Measurements from ENCODE around the gene MGAT4B.
"Not testable (repeated sequence)": the region's sequence is repeated elsewhere in the genome, so short reads cannot be mapped to it uniquely, and the experiment has no call there.

The MGAT4B gene

GRCh38 chr5:179806250-179807048 is at the start of gene MGAT4B:
MGAT4B (minus strand) TSS chr5:179806866; CDS start chr5:179806583, 283 bp downstream.
- peak; percentile 70 for DNase-seq

DNA sequence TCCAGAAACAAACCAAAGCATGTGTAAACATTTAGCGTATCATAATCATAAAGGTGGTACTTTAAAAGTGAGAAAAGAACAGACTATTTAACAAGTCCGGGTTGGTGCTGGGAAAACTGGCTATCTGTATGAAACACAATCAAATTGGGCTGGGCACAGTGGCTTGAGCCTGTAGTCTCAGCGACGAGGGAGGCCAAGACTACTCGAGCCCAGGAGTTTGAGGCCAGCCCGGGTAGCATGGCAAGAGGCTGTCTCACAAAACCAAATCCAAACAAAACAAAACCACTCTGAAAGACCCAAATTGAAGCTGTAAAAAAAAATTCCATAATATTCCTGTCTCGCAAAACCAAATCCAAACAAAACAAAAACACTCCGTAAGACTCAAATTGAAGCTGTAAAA is 47.7 kb upstream of the MGAT4B start:
- no peak for DNase-seq

- no peak for DNase-seq
These were observed 46.4 kb upstream of the MGAT4B start for GRCh38 chr5:179852993-179853547.

- no peak for DNase-seq
These were observed 35.0 kb upstream of the MGAT4B start for GRCh38 chr5:179841621-179842020.

GRCh38 chr5:179840766-179841165 is 34.1 kb upstream of the MGAT4B start:
- DNase-seq = no peak

DNA sequence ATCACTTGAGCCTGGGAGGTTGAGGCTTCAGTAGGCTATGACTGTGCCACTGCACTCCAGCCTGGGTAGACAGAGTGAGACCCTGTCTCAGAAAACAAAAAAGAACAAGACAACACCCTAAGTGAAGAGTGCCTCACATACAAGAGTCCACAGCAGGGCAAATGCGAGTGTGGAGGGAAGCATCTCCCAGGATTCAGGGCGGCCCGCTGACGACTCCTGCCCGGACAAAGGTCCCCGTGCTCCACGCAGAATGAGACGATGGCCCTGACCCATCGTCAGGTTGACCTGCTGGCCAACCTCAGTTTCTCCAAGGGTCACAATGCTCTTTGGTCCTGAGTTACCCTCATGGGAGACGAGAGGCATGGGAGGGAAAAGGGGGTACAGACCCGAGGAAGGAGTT is 33.7 kb upstream of the MGAT4B start:
- DNase-seq = no peak

GRCh38 chr5:179839328-179840256 is 32.9 kb upstream of the MGAT4B start:
- DNase-seq = no peak

GRCh38 chr5:179837076-179838011 is 30.7 kb upstream of the MGAT4B start:
- no peak for DNase-seq

GRCh38 chr5:179836225-179837019 is 29.8 kb upstream of the MGAT4B start:
- peak; percentile 75 for DNase-seq

DNA sequence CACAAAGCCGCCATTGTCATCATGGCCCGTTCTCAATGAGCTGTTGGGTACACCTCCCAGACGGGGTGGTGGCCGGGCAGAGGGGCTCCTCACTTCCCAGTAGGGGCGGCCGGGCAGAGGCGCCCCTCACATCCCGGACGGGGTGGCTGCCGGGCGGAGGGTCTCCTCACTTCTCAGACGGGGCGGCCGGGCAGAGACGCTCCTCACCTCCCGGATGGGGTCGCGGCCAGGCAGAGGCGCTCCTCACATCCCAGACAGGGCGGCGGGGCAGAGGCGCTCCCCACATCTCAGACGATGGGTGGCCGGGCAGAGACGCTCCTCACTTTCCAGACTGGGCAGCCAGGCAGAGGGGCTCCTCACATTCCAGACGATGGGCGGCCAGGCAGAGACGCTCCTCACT is 28.2 kb upstream of the MGAT4B start:
- DNase-seq = not testable (repeated sequence)

GRCh38 chr5:179834120-179834519 is 27.5 kb upstream of the MGAT4B start:
- no peak for DNase-seq

- no peak for DNase-seq
These were observed 27.0 kb upstream of the MGAT4B start for GRCh38 chr5:179833709-179834070.

DNA sequence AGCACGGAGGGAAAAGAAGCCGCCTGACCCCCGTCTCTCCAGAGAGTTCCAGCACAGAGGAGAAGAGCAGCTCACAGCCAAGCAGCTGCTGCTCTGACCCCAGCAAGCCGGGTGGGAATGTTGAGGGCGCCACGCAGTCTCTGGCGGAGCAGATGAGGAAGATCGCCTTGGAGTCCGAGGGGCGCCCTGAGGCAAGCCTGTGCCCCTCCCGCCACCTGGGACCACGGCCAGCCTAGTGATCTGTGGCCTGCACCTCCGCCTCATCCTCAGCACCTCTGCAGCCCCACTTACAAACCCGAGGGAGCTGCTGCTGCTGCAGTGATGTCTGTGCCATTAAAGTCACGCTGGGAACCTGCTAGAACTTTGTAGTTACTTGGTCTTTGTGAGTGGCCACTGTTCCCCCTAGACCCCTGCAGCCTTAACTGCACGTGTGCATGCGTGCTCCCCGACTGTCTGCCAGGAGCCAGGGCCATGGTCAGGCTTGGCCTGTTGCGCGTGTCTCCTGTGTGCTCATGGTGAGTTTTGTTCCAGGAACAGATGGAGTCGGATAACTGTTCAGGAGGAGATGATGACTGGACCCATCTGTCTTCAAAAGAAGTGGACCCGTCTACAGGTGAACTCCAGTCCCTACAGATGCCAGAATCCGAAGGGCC is 26.5 kb upstream of the MGAT4B start:
- DNase-seq = no peak

- DNase-seq = no peak
These were observed 25.5 kb upstream of the MGAT4B start for GRCh38 chr5:179832039-179832745.

GRCh38 chr5:179830818-179831468 is 24.3 kb upstream of the MGAT4B start:
- DNase-seq = no peak

DNA sequence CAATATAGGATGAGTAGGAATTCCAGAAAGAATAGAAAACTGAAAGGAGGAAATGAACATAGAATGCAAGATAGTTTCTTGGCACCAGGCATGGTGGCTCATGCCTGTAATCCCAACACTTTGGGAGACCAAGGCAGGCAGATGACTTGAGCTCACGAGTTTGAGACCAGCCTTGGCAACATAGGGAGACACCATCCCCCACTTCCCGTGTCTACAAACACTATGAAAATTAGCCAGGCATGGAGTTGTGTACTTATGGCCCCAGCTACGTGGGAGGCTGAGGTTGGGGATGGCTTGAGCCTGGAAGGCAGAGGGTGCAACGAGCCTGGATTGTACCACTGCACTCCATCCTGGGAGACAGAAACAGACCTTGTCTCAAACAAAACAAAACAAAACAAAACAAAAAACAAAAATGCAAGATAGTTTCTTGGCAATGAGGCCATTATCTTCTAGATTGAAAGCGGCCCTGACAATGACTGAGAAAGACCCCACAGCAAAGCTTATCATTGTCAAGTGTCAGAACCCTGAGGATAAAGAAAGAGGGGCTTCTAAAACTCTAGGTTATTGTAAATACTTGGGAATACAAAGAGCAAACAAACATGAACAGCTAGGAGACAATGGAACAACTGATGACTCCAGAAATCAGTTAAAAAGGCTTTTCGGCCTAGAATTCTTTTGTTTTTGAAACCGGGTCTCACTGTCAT is 23.2 kb upstream of the MGAT4B start:
- DNase-seq = no peak

GRCh38 chr5:179828756-179829421 is 22.2 kb upstream of the MGAT4B start:
- DNase-seq = no peak

DNA sequence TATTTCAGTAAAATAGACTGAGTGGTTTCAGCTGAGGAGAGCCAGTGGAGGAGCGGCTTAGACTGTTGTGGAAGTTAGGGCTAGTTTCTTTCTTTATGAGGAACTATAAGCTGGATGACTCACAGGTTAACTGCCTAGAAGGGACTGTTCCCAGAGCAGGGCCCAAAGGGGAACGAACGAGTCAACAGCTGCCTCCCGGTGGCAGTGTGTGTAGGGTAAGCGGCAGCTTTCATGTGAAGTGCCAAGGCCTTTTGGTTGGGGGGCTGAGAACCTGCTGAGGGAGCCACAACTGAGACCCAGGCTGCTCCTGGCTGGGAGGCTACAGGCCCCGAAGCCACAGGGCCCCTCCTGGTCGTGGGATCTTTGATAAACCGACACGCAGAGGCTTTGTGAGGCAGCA is 21.0 kb upstream of the MGAT4B start:
- no peak for DNase-seq

All from CD4-positive, alpha-beta T cell treated with Interleukin-21 for 1 hour (primary cell).